ENCODE data around the gene SCN4B. TPM values are rescaled to one million over a fixed set of nuclear protein-coding genes. Genes with fewer than 3 reads are reported as not detected.
A peak's percentile ranks its signal among the peaks of the same experiment; 100 is the strongest.

SCN4B gene
- total RNA-seq, 2 donors from 2014 or later = 0.15 to 0.20 TPM

DNA sequence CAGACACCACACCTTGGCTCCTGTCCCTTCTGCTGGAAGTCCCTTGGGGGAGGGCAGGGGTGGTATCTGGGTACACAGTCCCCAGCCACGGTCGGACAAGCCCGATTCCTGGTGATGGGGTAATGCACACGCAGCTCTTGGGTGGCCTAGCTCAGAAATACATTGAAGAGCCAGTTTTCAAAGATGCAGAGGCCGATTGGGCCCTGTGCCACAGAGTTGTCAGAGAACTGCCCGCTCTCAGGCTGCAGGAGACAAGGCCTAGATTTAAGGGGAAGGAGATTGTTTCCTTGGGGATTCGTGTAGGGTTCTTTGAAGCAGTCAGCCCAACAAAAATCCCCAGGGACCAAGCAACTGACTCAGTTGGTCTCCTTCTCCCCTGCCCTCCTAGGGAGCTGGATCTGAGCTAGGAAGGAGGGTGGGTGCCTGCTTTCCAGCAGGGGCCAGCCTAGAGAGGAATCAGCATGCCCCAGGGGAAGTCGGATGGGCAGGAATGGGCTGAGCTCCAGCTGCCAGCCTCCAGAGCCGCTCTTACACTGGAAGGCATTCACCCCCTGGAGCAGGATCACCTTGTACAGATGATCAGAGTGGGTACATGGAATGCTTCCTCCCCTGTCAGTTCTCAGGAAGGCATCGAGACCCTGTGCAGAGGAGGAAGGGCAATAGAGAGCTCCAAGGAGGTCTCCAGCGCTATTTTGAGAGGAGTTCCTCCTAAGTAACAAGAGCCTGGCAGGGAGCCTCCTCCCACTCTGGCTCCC is 3.3 kb upstream of the SCN4B start:
- Histone ChIP-seq H3K9ac (ENCODE audit: extremely low read depth, low read length, poor library complexity, severe bottlenecking) (no peak overlapping the region), H3K4me3 (ENCODE audit: low read length) (peak overlapping the region; percentile 39), H3K4me1 (ENCODE audit: control insufficient read depth, insufficient read depth, low read length) (peaks cover 3% of the 10 kb centered on the region), H3K27ac (ENCODE audit: low read depth, low read length) (no peak overlapping the region), H3K27me3 (ENCODE audit: control insufficient read depth, insufficient read depth, low read length, poor library complexity, severe bottlenecking) (peaks cover 100% of the 10 kb centered on the region), H3K36me3 (ENCODE audit: control insufficient read depth, insufficient read depth, low read length) (no peaks in the 10 kb centered on the region), H3K9me3 (ENCODE audit: control insufficient read depth, low read length) (no peaks in the 10 kb centered on the region)
- TF ChIP-seq, protein P1, sequence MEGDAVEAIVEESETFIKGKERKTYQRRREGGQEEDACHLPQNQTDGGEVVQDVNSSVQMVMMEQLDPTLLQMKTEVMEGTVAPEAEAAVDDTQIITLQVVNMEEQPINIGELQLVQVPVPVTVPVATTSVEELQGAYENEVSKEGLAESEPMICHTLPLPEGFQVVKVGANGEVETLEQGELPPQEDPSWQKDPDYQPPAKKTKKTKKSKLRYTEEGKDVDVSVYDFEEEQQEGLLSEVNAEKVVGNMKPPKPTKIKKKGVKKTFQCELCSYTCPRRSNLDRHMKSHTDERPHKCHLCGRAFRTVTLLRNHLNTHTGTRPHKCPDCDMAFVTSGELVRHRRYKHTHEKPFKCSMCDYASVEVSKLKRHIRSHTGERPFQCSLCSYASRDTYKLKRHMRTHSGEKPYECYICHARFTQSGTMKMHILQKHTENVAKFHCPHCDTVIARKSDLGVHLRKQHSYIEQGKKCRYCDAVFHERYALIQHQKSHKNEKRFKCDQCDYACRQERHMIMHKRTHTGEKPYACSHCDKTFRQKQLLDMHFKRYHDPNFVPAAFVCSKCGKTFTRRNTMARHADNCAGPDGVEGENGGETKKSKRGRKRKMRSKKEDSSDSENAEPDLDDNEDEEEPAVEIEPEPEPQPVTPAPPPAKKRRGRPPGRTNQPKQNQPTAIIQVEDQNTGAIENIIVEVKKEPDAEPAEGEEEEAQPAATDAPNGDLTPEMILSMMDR (conservative IDR thresholded peaks at IDR 0.05) = no peak
- Mint-ChIP-seq H3K4me3 (peak overlapping the region; percentile 29), H3K4me1 (peaks cover 23% of the 10 kb centered on the region), H3K9me3 (no peaks in the 10 kb centered on the region), H3K27ac (no peak overlapping the region), H3K36me3 (ENCODE audit: low read depth) (no peaks in the 10 kb centered on the region), H3K27me3 (ENCODE audit: insufficient read depth) (peaks cover 97% of the 10 kb centered on the region)
- DNase-seq = no peak
- WGBS, 2 experiments (ENCODE audit: insufficient coverage in 1 of 2, insufficient read length in 1 of 2) = 45 to 58% methylated on average over 6 to 11 of the region's 11 CpGs

DNA sequence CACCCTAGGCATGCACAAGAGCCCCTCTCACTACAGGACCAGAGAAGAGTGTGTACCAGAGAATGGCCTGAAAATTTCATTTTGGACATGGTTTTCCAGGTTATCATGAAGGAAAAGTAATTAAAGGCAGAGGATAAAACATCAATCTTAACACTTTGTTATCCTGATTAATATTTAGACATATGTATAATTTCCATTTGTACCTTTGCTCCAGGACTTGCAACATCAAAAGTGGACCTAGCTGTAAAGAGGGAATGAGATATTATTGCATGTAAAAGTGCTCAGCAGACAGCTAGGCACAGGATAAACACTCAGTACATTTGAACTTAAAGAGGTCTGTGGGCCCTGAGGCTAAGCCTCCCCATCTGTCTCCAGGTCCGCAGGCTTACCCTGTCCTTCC is 2.0 kb upstream of the SCN4B start:
- H3K36me3 ChIP-seq (ENCODE audit: control insufficient read depth, insufficient read depth, low read length) = no peaks in the 10 kb centered on the region
- H3K9ac ChIP-seq (ENCODE audit: extremely low read depth, low read length, poor library complexity, severe bottlenecking) = no peak overlapping the region
- H3K4me3 Mint-ChIP-seq = no peak overlapping the region
- peaks cover 23% of the 10 kb centered on the region for H3K4me1 Mint-ChIP-seq
- H3K9me3 Mint-ChIP-seq = no peaks in the 10 kb centered on the region
- TF ChIP-seq, protein P1 (conservative IDR thresholded peaks at IDR 0.05) = no peak
- H3K36me3 Mint-ChIP-seq (ENCODE audit: low read depth) = no peaks in the 10 kb centered on the region
- no peak overlapping the region for H3K27ac Mint-ChIP-seq
- H3K27ac ChIP-seq (ENCODE audit: low read depth, low read length) = no peak overlapping the region
- no peak overlapping the region for H3K4me3 ChIP-seq (ENCODE audit: low read length)
- H3K4me1 ChIP-seq (ENCODE audit: control insufficient read depth, insufficient read depth, low read length) = peaks cover 3% of the 10 kb centered on the region
- DNase-seq = no peak
- peaks cover 99% of the 10 kb centered on the region for H3K27me3 Mint-ChIP-seq (ENCODE audit: insufficient read depth)
- WGBS, 2 experiments (ENCODE audit: insufficient coverage in 1 of 2, insufficient read length in 1 of 2) = 44% methylated on average over 1 of the region's 1 CpG; no CpG with 5 or more reads in 1 of the 2 experiments
- no peaks in the 10 kb centered on the region for H3K9me3 ChIP-seq (ENCODE audit: control insufficient read depth, low read length)
- H3K27me3 ChIP-seq (ENCODE audit: control insufficient read depth, insufficient read depth, low read length, poor library complexity, severe bottlenecking) = peaks cover 100% of the 10 kb centered on the region

DNA sequence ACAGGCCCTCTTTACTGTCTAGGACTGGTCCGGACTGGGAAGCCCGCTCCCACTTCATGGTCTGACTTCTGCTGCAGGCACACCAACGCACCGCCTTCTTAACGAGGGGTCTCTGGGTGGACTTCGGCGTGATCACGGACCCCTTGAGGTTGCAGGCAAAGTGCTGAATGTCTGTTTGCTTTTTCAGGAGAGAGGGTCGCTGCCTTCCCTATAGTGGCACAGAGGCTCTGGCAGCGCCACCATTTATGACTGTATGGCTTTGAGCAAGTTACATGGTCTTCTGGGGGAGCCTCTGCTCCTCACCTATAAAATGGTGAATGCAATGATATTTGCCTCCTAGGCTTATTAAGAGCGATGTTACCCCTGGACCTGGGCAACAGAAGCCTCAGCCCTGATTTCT is 1.4 kb upstream of the SCN4B start:
- Histone ChIP-seq H3K4me1 (ENCODE audit: control insufficient read depth, insufficient read depth, low read length) (peaks cover 3% of the 10 kb centered on the region), H3K27ac (ENCODE audit: low read depth, low read length) (no peak overlapping the region), H3K36me3 (ENCODE audit: control insufficient read depth, insufficient read depth, low read length) (no peaks in the 10 kb centered on the region), H3K4me3 (ENCODE audit: low read length) (no peak overlapping the region), H3K27me3 (ENCODE audit: control insufficient read depth, insufficient read depth, low read length, poor library complexity, severe bottlenecking) (peaks cover 100% of the 10 kb centered on the region), H3K9ac (ENCODE audit: extremely low read depth, low read length, poor library complexity, severe bottlenecking) (no peak overlapping the region), H3K9me3 (ENCODE audit: control insufficient read depth, low read length) (no peaks in the 10 kb centered on the region)
- WGBS, 2 experiments (ENCODE audit: insufficient coverage in 1 of 2, insufficient read length in 1 of 2) = 67 to 78% methylated on average over 10 to 11 of the region's 11 CpGs
- no peak overlapping the region for H3K27ac Mint-ChIP-seq
- H3K9me3 Mint-ChIP-seq = no peaks in the 10 kb centered on the region
- no peaks in the 10 kb centered on the region for H3K36me3 Mint-ChIP-seq (ENCODE audit: low read depth)
- TF ChIP-seq, protein P1 (conservative IDR thresholded peaks at IDR 0.05) = no peak
- DNase-seq = no peak
- H3K27me3 Mint-ChIP-seq (ENCODE audit: insufficient read depth) = peaks cover 99% of the 10 kb centered on the region
- H3K4me1 Mint-ChIP-seq = peaks cover 23% of the 10 kb centered on the region
- peak overlapping the region; percentile 58 for H3K4me3 Mint-ChIP-seq
